Measurements from ENCODE around the gene PCSK2. TPM values are rescaled to one million over a fixed set of nuclear protein-coding genes. Genes with fewer than 3 reads are reported as not detected.

Gene PCSK2
- total RNA-seq, 1 experiment from 2014 or later, result not detected

- Mint-ChIP-seq H3K9me3 (ENCODE audit: unreplicated experiment) (no peaks in the 10 kb centered on the region), H3K4me3 (ENCODE audit: unreplicated experiment) (no peak overlapping the region), H3K36me3 (ENCODE audit: insufficient read depth, unreplicated experiment) (no peaks in the 10 kb centered on the region), H3K4me1 (ENCODE audit: insufficient read depth, unreplicated experiment) (no peaks in the 10 kb centered on the region), H3K27ac (ENCODE audit: low read depth, unreplicated experiment) (no peak overlapping the region), H3K27me3 (ENCODE audit: insufficient read depth, unreplicated experiment) (peaks cover 58% of the 10 kb centered on the region)
- no TSS peak for BruUV-seq (replicated peaks)
- intact Hi-C loops (cut with micrococcal nuclease), result no loop called here
- ChIA-PET CTCF (interaction anchor here (0.6 kb wide), 1 partner anchor 177 kb away, joined by 3 read pairs; no protein-coding TSS in a partner anchor), POLR2A (no interaction called here)
- TF ChIP-seq, protein P1, sequence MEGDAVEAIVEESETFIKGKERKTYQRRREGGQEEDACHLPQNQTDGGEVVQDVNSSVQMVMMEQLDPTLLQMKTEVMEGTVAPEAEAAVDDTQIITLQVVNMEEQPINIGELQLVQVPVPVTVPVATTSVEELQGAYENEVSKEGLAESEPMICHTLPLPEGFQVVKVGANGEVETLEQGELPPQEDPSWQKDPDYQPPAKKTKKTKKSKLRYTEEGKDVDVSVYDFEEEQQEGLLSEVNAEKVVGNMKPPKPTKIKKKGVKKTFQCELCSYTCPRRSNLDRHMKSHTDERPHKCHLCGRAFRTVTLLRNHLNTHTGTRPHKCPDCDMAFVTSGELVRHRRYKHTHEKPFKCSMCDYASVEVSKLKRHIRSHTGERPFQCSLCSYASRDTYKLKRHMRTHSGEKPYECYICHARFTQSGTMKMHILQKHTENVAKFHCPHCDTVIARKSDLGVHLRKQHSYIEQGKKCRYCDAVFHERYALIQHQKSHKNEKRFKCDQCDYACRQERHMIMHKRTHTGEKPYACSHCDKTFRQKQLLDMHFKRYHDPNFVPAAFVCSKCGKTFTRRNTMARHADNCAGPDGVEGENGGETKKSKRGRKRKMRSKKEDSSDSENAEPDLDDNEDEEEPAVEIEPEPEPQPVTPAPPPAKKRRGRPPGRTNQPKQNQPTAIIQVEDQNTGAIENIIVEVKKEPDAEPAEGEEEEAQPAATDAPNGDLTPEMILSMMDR (IDR thresholded peaks at IDR 0.05; ENCODE audit: unreplicated experiment), result no peak
- DNase-seq (ENCODE audit: unreplicated experiment), result no peak
Observed at GRCh38 chr20:17326096-17326495, 99.3 kb downstream of the PCSK2 start.

DNA sequence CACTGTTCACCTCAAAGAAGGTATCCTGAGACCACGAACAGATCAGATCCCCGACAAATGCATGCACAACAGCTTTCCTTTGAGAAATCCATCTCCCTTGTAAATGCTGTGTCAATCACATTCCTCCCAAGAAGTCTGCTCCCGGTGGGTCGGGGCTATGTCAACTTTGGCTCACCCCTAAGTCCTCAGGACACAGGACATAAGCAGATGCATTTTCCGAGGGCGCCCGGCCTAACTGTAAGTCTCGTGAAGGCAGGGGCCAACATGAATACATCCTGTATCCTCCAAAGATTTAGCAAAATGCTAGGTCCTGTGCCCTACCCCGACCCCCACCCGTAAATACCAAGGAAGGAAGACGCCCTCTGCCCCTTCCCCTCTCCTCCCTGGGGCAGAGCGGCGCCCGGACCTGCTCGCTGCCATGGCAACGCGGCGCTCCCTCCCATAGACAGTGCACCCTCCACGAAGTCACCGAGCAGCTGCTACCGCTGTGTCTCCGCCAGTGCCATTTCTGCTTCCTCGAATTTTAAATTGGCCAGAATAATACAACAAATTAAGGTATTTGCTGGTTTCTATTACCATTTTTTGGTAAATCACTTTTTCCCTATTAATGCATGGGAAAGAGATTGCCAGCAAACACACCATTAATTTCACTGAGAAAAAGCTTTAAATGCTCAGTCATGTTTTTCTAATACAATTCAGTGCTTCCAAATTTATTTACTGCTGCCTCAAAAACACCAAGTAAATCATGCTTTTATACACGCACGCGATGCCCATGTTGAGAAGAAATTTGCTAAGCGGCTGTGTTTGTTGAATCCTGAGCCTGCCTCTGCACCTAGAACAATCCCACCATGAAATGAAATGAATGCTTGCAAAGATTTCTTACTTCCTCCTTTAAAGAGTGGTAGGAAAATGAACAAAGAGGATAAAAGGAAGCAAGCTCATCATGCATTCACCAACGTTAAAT is 100.6 kb downstream of the PCSK2 start:
- no peak overlapping the region for H3K27ac Mint-ChIP-seq (ENCODE audit: low read depth, unreplicated experiment)
- no peak overlapping the region for H3K4me3 Mint-ChIP-seq (ENCODE audit: unreplicated experiment)
- no peaks in the 10 kb centered on the region for H3K36me3 Mint-ChIP-seq (ENCODE audit: insufficient read depth, unreplicated experiment)
- H3K4me1 Mint-ChIP-seq (ENCODE audit: insufficient read depth, unreplicated experiment), result no peaks in the 10 kb centered on the region
- POLR2A ChIA-PET, result no interaction called here
- H3K27me3 Mint-ChIP-seq (ENCODE audit: insufficient read depth, unreplicated experiment), result peaks cover 56% of the 10 kb centered on the region
- no TSS peak for BruUV-seq (replicated peaks)
- intact Hi-C loops (cut with micrococcal nuclease), result no loop called here
- no peaks in the 10 kb centered on the region for H3K9me3 Mint-ChIP-seq (ENCODE audit: unreplicated experiment)
- TF ChIP-seq, protein P1 (IDR thresholded peaks at IDR 0.05; ENCODE audit: unreplicated experiment), result no peak
- no peak for DNase-seq (ENCODE audit: unreplicated experiment)
- CTCF ChIA-PET, result interaction anchor here (0.6 to 0.9 kb wide), 2 partner anchors 16 to 656 kb away, joined by 3 to 4 read pairs; no protein-coding TSS in a partner anchor

DNA sequence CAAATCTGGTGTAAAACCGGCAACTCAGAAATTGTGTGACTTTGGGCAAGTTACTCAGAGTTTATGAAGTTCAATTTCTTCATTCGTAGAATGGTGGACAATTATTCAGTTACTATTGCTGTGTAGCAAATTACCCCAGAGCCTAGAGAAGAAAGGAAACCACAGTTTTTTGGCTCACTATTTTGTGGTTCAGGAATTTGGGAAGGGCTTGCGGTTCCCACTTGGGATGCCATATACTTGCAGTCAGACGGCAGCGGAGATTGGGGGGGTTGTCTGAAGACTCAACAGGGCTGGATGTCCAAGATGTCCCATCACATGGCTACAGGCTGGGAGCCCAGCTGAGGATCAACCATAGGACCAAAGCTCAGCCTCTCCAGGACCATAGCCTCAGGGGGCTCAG is 108.1 kb downstream of the PCSK2 start:
- H3K27me3 Mint-ChIP-seq (ENCODE audit: insufficient read depth, unreplicated experiment), result peaks cover 71% of the 10 kb centered on the region
- CTCF ChIA-PET, result interaction anchor here (0.7 kb wide), 1 partner anchor 236 kb away, joined by 3 read pairs; no protein-coding TSS in a partner anchor
- POLR2A ChIA-PET, result no interaction called here
- no peak overlapping the region for H3K4me3 Mint-ChIP-seq (ENCODE audit: unreplicated experiment)
- TF ChIP-seq, protein P1 (IDR thresholded peaks at IDR 0.05; ENCODE audit: unreplicated experiment), result no peak
- no peaks in the 10 kb centered on the region for H3K9me3 Mint-ChIP-seq (ENCODE audit: unreplicated experiment)
- H3K4me1 Mint-ChIP-seq (ENCODE audit: insufficient read depth, unreplicated experiment), result no peaks in the 10 kb centered on the region
- H3K27ac Mint-ChIP-seq (ENCODE audit: low read depth, unreplicated experiment), result no peak overlapping the region
- BruUV-seq (replicated peaks), result no TSS peak
- DNase-seq (ENCODE audit: unreplicated experiment), result no peak
- no peaks in the 10 kb centered on the region for H3K36me3 Mint-ChIP-seq (ENCODE audit: insufficient read depth, unreplicated experiment)
- intact Hi-C loops (cut with micrococcal nuclease), result no loop called here

DNA sequence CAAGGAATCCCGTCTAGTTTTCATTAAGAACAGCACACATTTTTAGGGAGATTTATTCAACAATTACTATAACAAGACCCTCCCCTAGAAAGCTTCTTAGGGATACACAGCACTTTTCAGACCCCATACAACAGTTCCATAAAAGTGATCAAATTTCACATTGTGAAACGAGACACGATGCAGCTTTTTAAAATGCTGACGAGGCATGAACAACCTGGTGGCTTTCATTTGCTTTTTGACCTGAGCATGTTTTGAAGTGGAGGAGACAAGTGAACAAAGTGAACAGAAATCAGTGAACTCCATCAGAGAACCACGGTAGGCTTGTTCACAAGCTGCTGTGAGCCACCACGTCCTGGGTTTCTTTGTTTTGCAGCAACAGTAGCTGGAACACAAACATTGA is 112.2 kb downstream of the PCSK2 start:
- TF ChIP-seq, protein P1 (IDR thresholded peaks at IDR 0.05; ENCODE audit: unreplicated experiment), result no peak
- intact Hi-C loops (cut with micrococcal nuclease), result no loop called here
- H3K4me1 Mint-ChIP-seq (ENCODE audit: insufficient read depth, unreplicated experiment), result no peaks in the 10 kb centered on the region
- CTCF ChIA-PET, result interaction anchor here (0.6 to 0.7 kb wide), 2 partner anchors 1071 to 1638 kb away, joined by 3 read pairs; no protein-coding TSS in a partner anchor
- no peaks in the 10 kb centered on the region for H3K9me3 Mint-ChIP-seq (ENCODE audit: unreplicated experiment)
- H3K4me3 Mint-ChIP-seq (ENCODE audit: unreplicated experiment), result no peak overlapping the region
- BruUV-seq (replicated peaks), result no TSS peak
- no peak for DNase-seq (ENCODE audit: unreplicated experiment)
- H3K36me3 Mint-ChIP-seq (ENCODE audit: insufficient read depth, unreplicated experiment), result no peaks in the 10 kb centered on the region
- no peak overlapping the region for H3K27ac Mint-ChIP-seq (ENCODE audit: low read depth, unreplicated experiment)
- peaks cover 43% of the 10 kb centered on the region for H3K27me3 Mint-ChIP-seq (ENCODE audit: insufficient read depth, unreplicated experiment)
- POLR2A ChIA-PET, result no interaction called here

Measured in MCF 10A (cell line).